Fibroblast of lung (primary cell): Measurements from ENCODE around the gene H6PD. TPM values are rescaled to one million over a fixed set of nuclear protein-coding genes. Genes with fewer than 3 reads are reported as not detected.

Source experiments
- DNase-seq, 2 donors: peaks; one replicate each; pipeline versions ENCODE4 v3.0.0 to v3.0.0-alpha.2; 2010; ENCODE audit warnings: low read depth in 2 of 2
- H2AFZ ChIP-seq: 2 replicates; pipeline ENCODE4 v1.5.1; 2012; ENCODE audit warnings: low read length, control low read depth, inconsistent platforms
- H3K27ac ChIP-seq: 2 replicates; pipeline ENCODE4 v1.5.1; 2011; ENCODE audit warnings: low read length, control low read depth; ENCODE audit not compliant: insufficient read depth
- H3K27me3 ChIP-seq: 2 replicates; pipeline ENCODE4 v1.5.1; 2011; ENCODE audit warnings: mild to moderate bottlenecking, low read length; ENCODE audit not compliant: control insufficient read depth, insufficient read depth
- H3K36me3 ChIP-seq: 2 replicates; pipeline ENCODE4 v1.5.1; 2011; ENCODE audit warnings: low read length; ENCODE audit not compliant: control insufficient read depth, insufficient read depth
- H3K4me1 ChIP-seq: 2 replicates; pipeline ENCODE4 v1.5.1; 2011; ENCODE audit warnings: low read length; ENCODE audit not compliant: control insufficient read depth, insufficient read depth; ENCODE audit errors: extremely low read depth
- H3K4me2 ChIP-seq: 2 replicates; pipeline ENCODE4 v1.5.1; 2011; ENCODE audit warnings: low read length, control low read depth; ENCODE audit not compliant: insufficient read depth; ENCODE audit errors: extremely low read depth
- H3K4me3 ChIP-seq, 4 experiments: fragments of 200-600 bp in 1 of 4; sonication (generic) in 1 of 4; replicated peaks in 1 of 4; 2 replicates each; pipeline ENCODE4 v1.5.1; 2011 to 2016; ENCODE audit warnings: low read length in 4 of 4, low read depth in 3 of 4, mild to moderate bottlenecking in 3 of 4, control low read depth in 2 of 4, inconsistent platforms in 1 of 4, mixed read lengths in 1 of 4; ENCODE audit not compliant: insufficient read depth in 1 of 4; ENCODE audit errors: control extremely low read depth in 1 of 4
- H3K79me2 ChIP-seq: 2 replicates; pipeline ENCODE4 v1.5.1; 2012; ENCODE audit warnings: mild to moderate bottlenecking, low read length, inconsistent platforms; ENCODE audit not compliant: control insufficient read depth, insufficient read depth
- H3K9ac ChIP-seq: 2 replicates; pipeline ENCODE4 v1.5.1; 2011; ENCODE audit warnings: mild to moderate bottlenecking, low read length, control low read depth; ENCODE audit not compliant: insufficient read depth
- H3K9me3 ChIP-seq: 2 replicates; pipeline ENCODE4 v1.5.1; 2012; ENCODE audit warnings: low read depth, low read length; ENCODE audit not compliant: control insufficient read depth, insufficient read depth
- H4K20me1 ChIP-seq: 2 replicates; pipeline ENCODE4 v1.5.1; 2011; ENCODE audit warnings: low read length; ENCODE audit not compliant: control insufficient read depth, insufficient read depth; ENCODE audit errors: extremely low read depth
- CTCF ChIP-seq, 2 donors: IDR thresholded peaks in 1 of 2; conservative IDR thresholded peaks in 1 of 2; 1 replicate in 1 of 2; 2 replicates in 1 of 2; pipeline ENCODE4 v1.5.1; 2011 to 2012; ENCODE audit warnings: low read length in 2 of 2, control low read depth in 1 of 2, inconsistent platforms in 1 of 2, low read depth in 1 of 2, mild to moderate bottlenecking in 1 of 2
- EZH2 ChIP-seq: IDR thresholded peaks from 2 replicates; pipeline ENCODE4 v1.5.1; 2012; ENCODE audit warnings: low read length, control low read depth, mild to moderate bottlenecking; ENCODE audit errors: missing control alignments
- polyA plus RNA-seq, 2 donors: library from polyadenylated mRNA; depleted of rRNA in 1 of 2; stranded (reverse) in 1 of 2; unstranded in 1 of 2; fragments of >200 nt; gene quantifications; 2 replicates each; pipeline ENCODE4 v1.2.1, GENCODE V29; 2011 to 2012; ENCODE audit warnings: missing spikeins in 1 of 2
- total RNA-seq: library from RNA; depleted of rRNA; stranded (reverse); fragments of >200 nt; gene quantifications from 2 replicates; pipeline ENCODE4 v1.2.1, GENCODE V29; 2014

H6PD gene
- total and polyA plus RNA-seq, 2 donors (not counting 1 experiment from before 2014, with no cell fraction given): 15.2 to 23.5 TPM

DNA sequence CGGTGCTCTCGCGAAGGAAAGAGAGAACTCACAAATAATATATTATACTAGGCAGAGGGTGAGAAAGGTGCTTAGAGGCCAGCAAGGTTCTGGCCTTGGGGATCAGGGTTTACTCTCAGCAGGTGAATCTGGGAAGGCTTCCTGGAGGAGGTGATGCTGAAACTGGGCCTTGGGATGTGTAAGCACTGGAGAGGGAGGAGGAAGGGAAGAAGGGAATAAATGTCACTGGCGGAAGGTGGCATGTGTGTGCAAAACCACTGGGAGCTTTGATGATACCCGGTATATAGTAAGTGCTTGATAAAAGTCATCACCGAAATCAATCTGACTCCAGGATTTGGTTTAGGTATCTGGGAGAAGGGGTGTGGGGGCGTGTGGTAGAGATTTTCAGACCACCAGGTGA, 82.5 kb downstream of the H6PD start:
- peaks cover 26% of the 10 kb centered on the region for H3K4me1 ChIP-seq
- H3K9me3 ChIP-seq: no peaks in the 10 kb centered on the region
- peaks cover 2% of the 10 kb centered on the region for H4K20me1 ChIP-seq
- H3K4me2 ChIP-seq: no peak overlapping the region
- H3K27me3 ChIP-seq: no peaks in the 10 kb centered on the region
- peaks cover 6% of the 10 kb centered on the region for H3K36me3 ChIP-seq
- no peak overlapping the region for H3K4me3 ChIP-seq
- DNase-seq: no peak
- TF ChIP-seq EZH2 (no peak), CTCF (conservative IDR thresholded peaks at IDR 0.05 in 1 of 2, IDR thresholded peaks at IDR 0.05 in 1 of 2; ENCODE audit: low read depth in 1 of 2, low read length in 2 of 2) (no peak)
- no peak overlapping the region for H2AFZ ChIP-seq
- H3K9ac ChIP-seq: no peak overlapping the region
- H3K79me2 ChIP-seq: peaks cover 82% of the 10 kb centered on the region
- peak overlapping the region; percentile 89 for H3K27ac ChIP-seq

GRCh38 chr1:9317591-9318417, 83.2 kb downstream of the H6PD start:
- H3K9me3 ChIP-seq: no peaks in the 10 kb centered on the region
- peak; percentile 37 to 80 for DNase-seq
- TF ChIP-seq CTCF (conservative IDR thresholded peaks at IDR 0.05 in 1 of 2, IDR thresholded peaks at IDR 0.05 in 1 of 2; ENCODE audit: low read depth in 1 of 2, low read length in 2 of 2) (no peak), EZH2 (no peak)
- no peak overlapping the region for H2AFZ ChIP-seq
- peaks cover 2% of the 10 kb centered on the region for H4K20me1 ChIP-seq
- no peak overlapping the region for H3K9ac ChIP-seq
- no peak overlapping the region for H3K4me2 ChIP-seq
- no peak overlapping the region for H3K4me3 ChIP-seq
- peak overlapping the region; percentile 44 for H3K27ac ChIP-seq
- H3K27me3 ChIP-seq: no peaks in the 10 kb centered on the region
- peaks cover 83% of the 10 kb centered on the region for H3K79me2 ChIP-seq
- H3K36me3 ChIP-seq: peaks cover 6% of the 10 kb centered on the region
- peaks cover 26% of the 10 kb centered on the region for H3K4me1 ChIP-seq

DNA sequence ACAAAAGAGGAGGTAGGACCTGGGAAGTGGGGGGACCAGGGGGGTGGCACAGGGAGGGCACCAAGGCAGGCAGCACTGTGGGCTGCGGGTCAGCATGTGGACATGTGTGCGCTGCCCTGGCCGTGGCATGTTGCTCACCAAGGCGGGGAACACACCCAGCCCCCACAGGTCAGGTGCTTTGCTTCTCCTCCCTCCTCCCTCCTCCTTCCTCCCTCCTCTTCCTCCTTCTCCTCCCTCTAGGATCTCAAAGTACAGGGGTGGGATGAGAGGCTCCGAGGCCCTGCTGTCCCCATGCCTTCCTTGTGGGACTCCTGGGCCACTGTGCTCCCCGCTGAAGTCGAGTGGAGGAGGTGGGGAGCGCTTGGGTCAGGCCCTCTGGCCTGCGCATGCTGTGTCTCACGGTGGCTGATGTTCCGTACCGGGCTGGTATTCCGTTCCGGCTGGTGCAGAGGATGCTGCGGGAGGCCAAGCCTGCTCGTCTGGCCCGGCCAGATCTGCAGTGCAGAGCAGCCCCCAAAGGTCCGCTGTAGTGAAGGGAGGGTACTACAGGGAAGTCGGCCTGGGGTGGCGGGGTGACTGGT, 84.7 kb downstream of the H6PD start:
- Histone ChIP-seq H3K4me3 (no peak overlapping the region), H3K4me2 (no peak overlapping the region), H4K20me1 (peaks cover 2% of the 10 kb centered on the region), H3K79me2 (peaks cover 90% of the 10 kb centered on the region), H3K9ac (no peak overlapping the region), H3K4me1 (peaks cover 26% of the 10 kb centered on the region), H3K27ac (no peak overlapping the region), H3K36me3 (peaks cover 6% of the 10 kb centered on the region), H3K9me3 (no peaks in the 10 kb centered on the region), H2AFZ (no peak overlapping the region), H3K27me3 (no peaks in the 10 kb centered on the region)
- TF ChIP-seq CTCF (conservative IDR thresholded peaks at IDR 0.05 in 1 of 2, IDR thresholded peaks at IDR 0.05 in 1 of 2; ENCODE audit: low read depth in 1 of 2, low read length in 2 of 2): no peak
- no peak for TF ChIP-seq EZH2
- no peak for DNase-seq
